ENCODE results near the gene ZFP36.

DNA sequence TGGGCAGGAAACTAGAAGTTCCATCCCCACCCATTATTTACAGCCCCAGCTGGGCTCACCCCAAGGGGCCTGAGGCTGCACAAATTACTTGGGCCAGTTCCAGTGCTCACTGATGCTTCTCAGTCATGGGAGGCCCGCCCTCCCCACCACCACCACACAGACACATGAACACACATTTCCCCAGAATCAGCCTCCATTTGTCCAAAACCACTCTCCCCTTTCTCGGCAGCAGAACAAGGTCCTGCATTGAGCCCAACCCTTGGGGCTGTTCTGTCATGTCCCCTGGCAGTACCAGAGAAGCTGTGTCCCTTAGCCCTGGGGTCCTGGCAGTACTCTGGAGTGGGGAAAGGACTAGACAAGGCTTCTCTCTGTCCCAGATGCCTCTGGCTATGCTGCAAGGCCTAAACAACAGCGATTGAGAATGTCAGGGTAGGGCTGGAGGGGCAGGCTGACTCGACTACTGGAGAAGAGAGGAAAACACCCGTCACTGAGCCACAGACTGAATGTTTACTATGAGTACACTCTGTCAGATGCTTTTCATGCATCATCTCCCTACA, 42.7 kb upstream of the ZFP36 start:
- TF ChIP-seq CTCF (IDR thresholded peaks at IDR 0.05; ENCODE audit: low read depth, low read length) (no peak), EZH2phosphoT487 (IDR thresholded peaks at IDR 0.05; ENCODE audit: low read depth) (no peak)
